Liver (tissue), 9 donors: Measurements from ENCODE around the gene LGALS8. TPM values are rescaled to one million over a fixed set of nuclear protein-coding genes. Genes with fewer than 3 reads are reported as not detected.

ENCODE experiments used
- DNase-seq: peaks from one replicate; pipeline ENCODE4 v3.0.0-alpha.2; 2017; ENCODE audit warnings: low spot score
- H3K27ac ChIP-seq, 2 donors: one replicate each; pipeline ENCODE4 v1.7.0; 2013; ENCODE audit warnings: inconsistent platforms in 2 of 2, low read length in 2 of 2, control low read depth in 1 of 2, low read depth in 1 of 2, mild to moderate bottlenecking in 1 of 2
- H3K27me3 ChIP-seq, 4 donors: one replicate each; pipeline versions ENCODE4 v1.6.1 to v1.7.0; 2013; ENCODE audit warnings: low read length in 3 of 4, inconsistent platforms in 1 of 4, mild to moderate bottlenecking in 1 of 4, moderate library complexity in 1 of 4; ENCODE audit not compliant: control insufficient read depth in 4 of 4, insufficient read depth in 4 of 4
- H3K36me3 ChIP-seq, 4 donors: one replicate each; pipeline versions ENCODE4 v1.6.1 to v1.7.0; 2013; ENCODE audit warnings: low read length in 3 of 4, mild to moderate bottlenecking in 3 of 4, low read depth in 1 of 4, moderate library complexity in 1 of 4; ENCODE audit not compliant: control insufficient read depth in 4 of 4, insufficient read depth in 3 of 4
- H3K4me1 ChIP-seq, 4 donors: one replicate each; pipeline versions ENCODE4 v1.6.1 to v1.7.0; 2013; ENCODE audit warnings: low read length in 3 of 4, mild to moderate bottlenecking in 3 of 4, moderate library complexity in 1 of 4; ENCODE audit not compliant: control insufficient read depth in 4 of 4, insufficient read depth in 4 of 4
- H3K4me3 ChIP-seq, 3 donors: one replicate each; pipeline versions ENCODE4 v1.6.1 to v1.7.0; 2013; ENCODE audit warnings: low read length in 3 of 3, control low read depth in 1 of 3, low read depth in 1 of 3, mild to moderate bottlenecking in 1 of 3
- H3K9ac ChIP-seq, 2 donors: one replicate each; pipeline ENCODE4 v1.7.0; 2013; ENCODE audit warnings: low read length in 2 of 2, mild to moderate bottlenecking in 2 of 2, moderate library complexity in 2 of 2, control low read depth in 1 of 2, low read depth in 1 of 2
- H3K9me3 ChIP-seq, 4 donors: one replicate each; pipeline versions ENCODE4 v1.6.1 to v1.7.0; 2013; ENCODE audit warnings: low read length in 3 of 4; ENCODE audit not compliant: control insufficient read depth in 4 of 4
- EGR1 ChIP-seq, 2 donors: IDR thresholded peaks; 2 replicates each; pipeline ENCODE4 v1.6.1; 2016 to 2018; ENCODE audit warnings: antibody characterized with exemption in 2 of 2, low read depth in 2 of 2
- FOXA1 ChIP-seq: IDR thresholded peaks from 2 replicates; pipeline ENCODE4 v1.6.1; 2016; ENCODE audit warnings: antibody characterized with exemption
- FOXA2 ChIP-seq: IDR thresholded peaks from 2 replicates; pipeline ENCODE4 v1.6.1; 2016; ENCODE audit warnings: antibody characterized with exemption
- GABPA ChIP-seq, 2 donors: IDR thresholded peaks in 1 of 2; conservative IDR thresholded peaks in 1 of 2; 2 replicates each; pipeline ENCODE4 v1.6.1; 2016; ENCODE audit warnings: antibody characterized with exemption in 2 of 2, mild to moderate bottlenecking in 1 of 2, moderate library complexity in 1 of 2
- HNF4A ChIP-seq, 2 donors: conservative IDR thresholded peaks; 2 replicates each; pipeline ENCODE4 v1.6.1; 2016; ENCODE audit warnings: antibody characterized with exemption in 2 of 2, mild to moderate bottlenecking in 2 of 2
- JUND ChIP-seq, 2 donors: IDR thresholded peaks; 2 replicates each; pipeline ENCODE4 v1.6.1; 2016; ENCODE audit warnings: antibody characterized with exemption in 2 of 2
- NR2F2 ChIP-seq: IDR thresholded peaks from 2 replicates; pipeline ENCODE4 v1.6.1; 2016; ENCODE audit warnings: antibody characterized with exemption
- RAD21 ChIP-seq, 2 donors: IDR thresholded peaks; 2 replicates each; pipeline ENCODE4 v1.6.1; 2016; ENCODE audit warnings: antibody characterized with exemption in 2 of 2, mild to moderate bottlenecking in 2 of 2
- SP1 ChIP-seq: IDR thresholded peaks from 2 replicates; pipeline ENCODE4 v1.6.1; 2018; ENCODE audit warnings: antibody characterized with exemption, mild to moderate bottlenecking
- TAF1 ChIP-seq: conservative IDR thresholded peaks from 2 replicates; pipeline ENCODE4 v1.6.1; 2016; ENCODE audit warnings: antibody characterized with exemption, mild to moderate bottlenecking
- WGBS: extraction: QIAGEN DNeasy Blood & Tissue Kit; methylation state at CpG from one replicate; pipeline ENCODE4 v1.1.7; 2013; 5-methylcytosine and 5-hydroxymethylcytosine counted together
- polyA plus RNA-seq, 2 donors: library from polyadenylated mRNA; stranded (reverse) in 1 of 2; unstranded in 1 of 2; fragments of 200-250 nt in 1 of 2; fragments of >200 nt in 1 of 2; fragmentation: Nextera tagmentation in 1 of 2; extraction: Ambion mirVana in 1 of 2; gene quantifications; one replicate each; pipeline versions ENCODE4 v1.2.1 to v1.2.3, GENCODE V29; 2013 to 2015
- total RNA-seq, 2 donors: library from RNA; depleted of rRNA; stranded (reverse); fragments of >200 nt; gene quantifications; one replicate each; pipeline ENCODE4 v1.2.3, GENCODE V29; 2014
- TF ChIP-seq, protein P1 (sequence below): IDR thresholded peaks from 2 replicates; pipeline ENCODE4 v1.6.1; 2016; ENCODE audit warnings: antibody characterized with exemption, mild to moderate bottlenecking
- TF ChIP-seq, protein P2 (sequence below): IDR thresholded peaks from 2 replicates; pipeline ENCODE4 v1.6.1; 2016; ENCODE audit warnings: antibody characterized with exemption
- TF ChIP-seq, protein P3 (sequence below): fragments of 150-350 bp; IDR thresholded peaks from 2 replicates; pipeline ENCODE4 v1.5.1; 2017; ENCODE audit warnings: improper control_type of control experiment, low read depth, low read length; ENCODE audit not compliant: missing input control
- donor health status: healthy.
- donor health status: healthy.
- donor health status: healthy.
- donor health status: healthy.
- donor health status: healthy.

LGALS8 gene
- total and polyA plus RNA-seq, 4 donors, result 20.7 to 75.9 (median 50.4) TPM

DNA sequence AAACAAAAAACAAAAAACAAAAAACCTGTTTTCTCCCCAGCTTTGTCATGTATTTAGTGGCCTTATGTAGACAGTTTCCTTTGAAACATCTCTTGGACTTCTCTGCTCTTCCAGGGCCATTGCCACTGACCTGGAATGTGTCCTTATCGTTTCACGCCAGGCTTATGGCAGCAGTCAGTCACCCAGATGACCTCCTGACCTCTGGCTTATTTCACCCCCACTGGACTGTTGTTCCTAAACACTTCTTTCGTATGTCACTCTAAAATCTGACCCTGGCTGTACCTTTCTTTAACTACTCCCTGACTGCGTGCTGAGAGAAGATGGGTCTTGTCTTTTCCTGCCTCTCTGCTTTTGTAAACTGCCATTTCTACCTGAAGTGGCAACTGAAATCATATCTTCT lies 9.1 kb downstream of the LGALS8 start (continued):
- TF ChIP-seq, protein P1, sequence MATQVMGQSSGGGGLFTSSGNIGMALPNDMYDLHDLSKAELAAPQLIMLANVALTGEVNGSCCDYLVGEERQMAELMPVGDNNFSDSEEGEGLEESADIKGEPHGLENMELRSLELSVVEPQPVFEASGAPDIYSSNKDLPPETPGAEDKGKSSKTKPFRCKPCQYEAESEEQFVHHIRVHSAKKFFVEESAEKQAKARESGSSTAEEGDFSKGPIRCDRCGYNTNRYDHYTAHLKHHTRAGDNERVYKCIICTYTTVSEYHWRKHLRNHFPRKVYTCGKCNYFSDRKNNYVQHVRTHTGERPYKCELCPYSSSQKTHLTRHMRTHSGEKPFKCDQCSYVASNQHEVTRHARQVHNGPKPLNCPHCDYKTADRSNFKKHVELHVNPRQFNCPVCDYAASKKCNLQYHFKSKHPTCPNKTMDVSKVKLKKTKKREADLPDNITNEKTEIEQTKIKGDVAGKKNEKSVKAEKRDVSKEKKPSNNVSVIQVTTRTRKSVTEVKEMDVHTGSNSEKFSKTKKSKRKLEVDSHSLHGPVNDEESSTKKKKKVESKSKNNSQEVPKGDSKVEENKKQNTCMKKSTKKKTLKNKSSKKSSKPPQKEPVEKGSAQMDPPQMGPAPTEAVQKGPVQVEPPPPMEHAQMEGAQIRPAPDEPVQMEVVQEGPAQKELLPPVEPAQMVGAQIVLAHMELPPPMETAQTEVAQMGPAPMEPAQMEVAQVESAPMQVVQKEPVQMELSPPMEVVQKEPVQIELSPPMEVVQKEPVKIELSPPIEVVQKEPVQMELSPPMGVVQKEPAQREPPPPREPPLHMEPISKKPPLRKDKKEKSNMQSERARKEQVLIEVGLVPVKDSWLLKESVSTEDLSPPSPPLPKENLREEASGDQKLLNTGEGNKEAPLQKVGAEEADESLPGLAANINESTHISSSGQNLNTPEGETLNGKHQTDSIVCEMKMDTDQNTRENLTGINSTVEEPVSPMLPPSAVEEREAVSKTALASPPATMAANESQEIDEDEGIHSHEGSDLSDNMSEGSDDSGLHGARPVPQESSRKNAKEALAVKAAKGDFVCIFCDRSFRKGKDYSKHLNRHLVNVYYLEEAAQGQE, result no peak
- TF ChIP-seq RAD21 (IDR thresholded peaks at IDR 0.05), result peak in 1 of 2 donors; percentile 6

DNA sequence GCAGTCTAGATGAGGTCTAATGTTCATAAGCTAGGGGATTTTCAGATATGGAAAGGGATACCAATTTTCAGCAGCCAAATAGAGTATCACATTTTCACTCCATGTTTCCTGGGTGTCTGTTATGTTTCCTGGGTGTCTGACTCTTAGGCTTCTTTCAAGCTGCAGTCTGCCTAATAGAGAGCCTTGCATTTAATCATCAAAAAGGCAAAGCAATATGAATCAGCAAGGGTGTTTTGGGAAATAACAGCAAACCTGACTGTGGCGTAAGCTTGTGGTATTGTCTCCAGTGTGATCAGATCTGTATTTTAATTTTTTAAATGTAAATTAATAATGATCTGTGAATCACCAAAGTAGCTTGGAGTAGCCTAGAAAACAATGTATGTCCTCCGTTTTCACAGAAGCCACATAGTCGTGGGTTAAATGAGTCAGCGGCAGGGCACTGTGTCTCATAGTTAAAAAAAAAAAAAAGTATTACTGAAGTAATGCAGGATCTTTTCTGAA lies 10.4 kb downstream of the LGALS8 start:
- H3K9me3 ChIP-seq, result no peaks in the 10 kb centered on the region
- TF ChIP-seq FOXA2 (no peak), SP1 (no peak), EGR1 (IDR thresholded peaks at IDR 0.05; ENCODE audit: low read depth in 2 of 2) (no peak), FOXA1 (no peak), RAD21 (IDR thresholded peaks at IDR 0.05) (no peak), JUND (IDR thresholded peaks at IDR 0.05) (no peak), TAF1 (no peak)
- TF ChIP-seq, protein P2, sequence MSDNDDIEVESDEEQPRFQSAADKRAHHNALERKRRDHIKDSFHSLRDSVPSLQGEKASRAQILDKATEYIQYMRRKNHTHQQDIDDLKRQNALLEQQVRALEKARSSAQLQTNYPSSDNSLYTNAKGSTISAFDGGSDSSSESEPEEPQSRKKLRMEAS, result no peak
- WGBS, result 85% methylated on average over 4 of the region's 4 CpGs
- H3K9ac ChIP-seq, result no peak overlapping the region
- peaks cover 0 to 50% (median 42%) of the 10 kb centered on the region in 4 donors for H3K4me1 ChIP-seq
- no peak overlapping the region for H3K27ac ChIP-seq
- DNase-seq, result no peak
- no peaks in the 10 kb centered on the region for H3K27me3 ChIP-seq
- H3K4me3 ChIP-seq, result no peak overlapping the region
- peaks cover 0 to 27% (median 14%) of the 10 kb centered on the region in 4 donors for H3K36me3 ChIP-seq

DNA sequence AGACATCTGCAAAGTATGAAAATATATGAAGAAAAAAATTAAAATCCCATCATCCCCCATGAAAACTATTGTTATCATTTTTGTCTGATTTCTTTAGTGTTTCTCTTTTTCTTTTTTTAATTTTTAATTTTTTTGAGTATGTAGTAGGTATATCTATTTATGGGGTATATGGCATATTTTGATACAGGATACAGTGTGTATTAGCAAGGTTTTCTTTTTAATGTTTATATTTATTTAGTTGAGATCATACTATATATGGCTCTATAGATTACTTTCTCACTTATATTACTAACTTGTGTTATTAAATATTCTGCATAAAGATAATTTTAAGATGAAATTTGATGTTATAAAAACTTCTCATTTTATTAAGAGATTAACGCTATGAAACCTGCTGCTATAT lies 11.4 kb downstream of the LGALS8 start:
- Histone ChIP-seq H3K27me3 (no peaks in the 10 kb centered on the region), H3K36me3 (peaks cover 0 to 33% (median 22%) of the 10 kb centered on the region in 4 donors), H3K4me3 (no peak overlapping the region), H3K9ac (no peak overlapping the region), H3K9me3 (no peaks in the 10 kb centered on the region), H3K27ac (peak overlapping the region in 1 of 2 donors; percentile 4), H3K4me1 (peaks cover 0 to 50% (median 42%) of the 10 kb centered on the region in 4 donors)
- TF ChIP-seq NR2F2 (no peak), GABPA (IDR thresholded peaks at IDR 0.05 in 1 of 2, conservative IDR thresholded peaks at IDR 0.05 in 1 of 2) (no peak), JUND (IDR thresholded peaks at IDR 0.05) (no peak), SP1 (no peak), HNF4A (conservative IDR thresholded peaks at IDR 0.05) (no peak)
- TF ChIP-seq, protein P3, sequence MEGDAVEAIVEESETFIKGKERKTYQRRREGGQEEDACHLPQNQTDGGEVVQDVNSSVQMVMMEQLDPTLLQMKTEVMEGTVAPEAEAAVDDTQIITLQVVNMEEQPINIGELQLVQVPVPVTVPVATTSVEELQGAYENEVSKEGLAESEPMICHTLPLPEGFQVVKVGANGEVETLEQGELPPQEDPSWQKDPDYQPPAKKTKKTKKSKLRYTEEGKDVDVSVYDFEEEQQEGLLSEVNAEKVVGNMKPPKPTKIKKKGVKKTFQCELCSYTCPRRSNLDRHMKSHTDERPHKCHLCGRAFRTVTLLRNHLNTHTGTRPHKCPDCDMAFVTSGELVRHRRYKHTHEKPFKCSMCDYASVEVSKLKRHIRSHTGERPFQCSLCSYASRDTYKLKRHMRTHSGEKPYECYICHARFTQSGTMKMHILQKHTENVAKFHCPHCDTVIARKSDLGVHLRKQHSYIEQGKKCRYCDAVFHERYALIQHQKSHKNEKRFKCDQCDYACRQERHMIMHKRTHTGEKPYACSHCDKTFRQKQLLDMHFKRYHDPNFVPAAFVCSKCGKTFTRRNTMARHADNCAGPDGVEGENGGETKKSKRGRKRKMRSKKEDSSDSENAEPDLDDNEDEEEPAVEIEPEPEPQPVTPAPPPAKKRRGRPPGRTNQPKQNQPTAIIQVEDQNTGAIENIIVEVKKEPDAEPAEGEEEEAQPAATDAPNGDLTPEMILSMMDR, result no peak
- WGBS, result 82% methylated on average over 1 of the region's 1 CpG
- no peak for DNase-seq
